Activated CD8-positive, alpha-beta memory T cell treated with anti-CD3 and anti-CD28 coated beads, Interleukin-2, amount 50 U/mL, for 24 hours (primary cell): ENCODE results near the gene SND1.

Source experiments
- DNase-seq: peaks from one replicate; pipeline ENCODE4 v3.0.0-alpha.2; 2020; ENCODE audit errors: extremely low read depth

Gene SND1

DNA sequence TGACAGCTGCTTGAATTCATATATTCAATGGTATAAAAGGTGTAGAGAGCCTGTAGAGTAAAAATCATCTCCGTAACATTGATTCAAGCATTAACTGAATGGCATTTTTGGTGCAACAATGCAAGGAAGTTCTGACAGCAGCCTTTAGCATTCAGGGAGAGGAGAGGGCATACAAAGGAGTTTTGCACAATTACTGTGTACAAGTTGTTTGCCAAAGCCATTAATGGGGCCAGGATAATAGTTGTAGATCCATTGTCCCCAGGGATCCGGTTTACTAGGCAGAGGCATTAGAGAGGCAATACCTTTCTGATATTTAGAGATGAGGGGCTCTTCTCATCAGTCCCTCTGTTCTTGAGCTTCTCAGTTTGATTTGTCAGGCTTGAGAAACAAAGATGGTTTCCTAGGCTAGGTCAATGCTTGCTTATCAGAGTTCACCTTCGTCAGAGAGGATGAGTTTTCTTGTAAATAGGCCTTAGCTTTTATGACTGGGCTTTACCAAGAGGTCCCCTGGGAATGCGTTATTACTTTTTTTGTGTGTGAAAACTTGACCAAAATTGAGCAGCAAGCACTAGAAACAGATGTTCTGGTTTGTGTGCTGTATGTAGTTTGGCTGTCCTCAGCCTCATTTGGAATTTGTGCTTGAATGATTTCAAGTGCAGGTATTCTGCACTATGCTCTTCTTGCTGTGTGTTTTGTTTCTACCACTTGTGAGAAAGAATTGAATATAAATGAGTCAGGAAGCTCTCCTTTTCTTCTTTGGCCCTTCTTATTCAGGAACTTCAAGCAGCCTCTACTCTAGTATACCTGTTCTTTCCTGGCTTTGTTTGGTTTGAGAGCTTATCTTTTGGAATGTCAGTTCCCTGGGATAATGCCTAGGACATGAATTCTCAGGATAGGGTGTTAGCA is 32.0 kb downstream of the SND1 start:
- no peak for DNase-seq

DNA sequence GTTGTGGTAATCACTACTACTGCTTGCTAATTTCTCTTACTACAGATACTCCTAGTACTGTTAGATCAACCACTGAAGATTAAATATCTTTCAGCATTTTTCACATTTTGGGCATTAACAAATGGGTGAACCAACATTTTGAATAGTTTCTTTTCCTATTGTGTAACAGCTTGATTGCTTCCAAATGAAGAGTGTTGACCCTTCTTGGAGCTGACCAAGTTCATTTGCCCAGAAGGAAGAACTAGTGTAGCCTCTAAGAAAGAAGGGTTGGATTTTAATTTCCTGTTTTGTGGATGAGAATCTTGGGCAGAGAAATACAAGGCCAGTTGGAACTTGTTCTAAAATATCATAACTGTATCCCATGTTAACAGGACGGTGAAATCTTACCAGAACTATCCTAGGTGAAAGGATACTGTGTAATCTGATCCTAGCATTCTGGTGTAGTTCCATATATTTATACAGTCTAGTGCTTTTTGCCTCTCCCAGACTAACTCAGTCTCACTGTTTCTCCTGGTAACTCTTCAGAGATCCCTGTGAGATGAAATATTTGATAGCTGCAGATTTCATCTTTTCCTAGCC is 37.3 kb downstream of the SND1 start:
- no peak for DNase-seq

DNA sequence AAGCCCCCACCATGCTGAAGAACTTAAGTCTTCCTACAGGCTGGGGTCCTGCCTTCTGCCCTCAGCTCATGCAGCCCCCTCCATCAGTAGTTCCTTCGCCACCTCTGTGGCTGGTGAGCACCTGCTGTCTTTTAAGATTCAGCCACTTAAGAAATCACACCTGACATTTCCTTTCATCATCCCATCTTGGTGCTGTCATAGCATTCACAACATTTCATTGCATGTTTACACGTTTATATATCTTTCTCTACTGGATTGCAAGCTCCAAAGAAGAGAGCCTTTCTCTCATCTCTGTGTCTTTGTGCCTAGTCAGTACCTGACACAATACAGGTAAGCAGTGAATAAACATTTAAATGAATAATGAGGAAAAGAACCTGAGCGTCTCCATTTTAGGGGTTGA is 38.3 kb downstream of the SND1 start:
- no peak for DNase-seq

DNA sequence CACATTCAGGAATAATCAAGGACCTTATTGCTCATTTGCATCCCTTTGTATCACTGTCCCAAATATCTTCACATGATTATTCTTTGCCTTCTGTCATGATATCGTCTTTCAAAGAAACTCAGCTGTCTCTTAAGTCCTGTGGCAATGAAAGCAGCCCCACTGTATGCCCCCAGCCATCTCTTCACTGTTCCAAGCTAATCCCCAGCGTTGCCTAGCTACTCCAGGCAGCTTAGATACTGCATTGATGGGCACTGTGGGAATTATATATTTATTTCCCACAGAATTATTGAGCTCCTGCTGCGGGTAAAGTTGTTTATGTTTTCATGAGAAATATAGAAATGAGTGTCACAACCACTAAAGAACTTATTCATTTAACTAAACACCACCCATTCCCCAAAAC is 38.8 kb downstream of the SND1 start:
- no peak for DNase-seq

DNA sequence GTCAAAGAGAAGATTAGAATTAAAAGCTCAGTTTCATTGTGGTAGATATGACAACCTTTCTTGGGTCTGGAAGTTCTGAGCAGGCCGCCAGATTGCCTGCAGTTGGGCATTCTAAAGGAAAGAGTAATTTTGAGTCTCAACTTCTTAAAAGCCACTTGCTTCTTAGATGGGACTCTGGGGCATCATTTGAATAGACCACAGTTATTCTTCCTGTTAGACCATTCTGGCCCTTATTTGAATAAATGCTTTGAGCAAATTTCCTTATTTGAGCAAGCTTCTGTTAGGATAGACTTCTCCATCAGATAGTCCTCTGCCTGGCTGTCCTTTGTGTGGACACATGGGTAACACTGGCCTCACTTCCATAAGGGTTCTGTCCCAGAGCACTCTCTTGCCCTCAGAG is 40.2 kb downstream of the SND1 start:
- DNase-seq = no peak

DNA sequence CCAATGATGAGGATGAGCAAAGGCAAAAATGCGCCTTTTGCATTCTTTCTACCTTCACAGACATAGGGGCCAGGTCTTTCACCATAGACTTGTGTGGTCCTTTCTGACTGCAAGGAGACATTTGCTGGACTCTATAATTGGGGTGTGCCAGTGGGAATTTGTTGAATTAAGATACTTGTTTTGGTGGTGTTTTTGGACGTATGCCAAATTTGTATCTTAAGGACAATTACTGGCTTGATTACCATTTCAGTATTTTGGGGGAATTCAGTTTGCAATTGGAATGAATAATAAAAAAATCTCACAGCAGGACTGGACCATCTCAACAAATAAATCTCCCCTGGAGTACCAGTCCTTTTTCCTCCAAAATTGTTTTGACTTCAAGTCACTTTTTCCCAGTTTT is 47.9 kb downstream of the SND1 start:
- no peak for DNase-seq

DNA sequence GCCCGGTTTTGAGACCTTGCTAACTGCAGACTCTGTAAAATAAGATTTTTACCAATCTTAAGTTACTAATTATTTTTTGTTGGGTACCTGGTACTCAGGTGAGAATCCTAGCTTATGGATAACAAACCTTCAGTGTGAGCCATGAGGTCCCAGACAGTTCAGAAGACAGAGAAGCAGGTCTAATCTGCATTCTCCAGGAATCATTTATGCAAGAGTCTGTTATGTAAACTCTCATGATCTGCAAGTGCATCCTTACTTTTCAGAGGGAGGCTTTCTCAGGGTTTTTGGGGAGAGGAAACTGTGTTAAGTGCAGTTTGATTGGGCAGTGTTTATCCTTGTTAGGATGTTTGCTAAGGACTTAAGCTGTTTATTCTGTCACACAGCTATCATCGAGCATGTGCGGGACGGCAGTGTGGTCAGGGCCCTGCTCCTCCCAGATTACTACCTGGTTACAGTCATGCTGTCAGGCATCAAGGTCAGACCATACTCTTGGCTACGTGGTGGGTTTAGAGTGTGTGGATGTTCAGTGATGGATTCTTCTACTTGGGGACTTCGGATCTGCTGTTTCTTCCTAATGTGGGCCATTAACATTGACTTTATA is 50.2 kb downstream of the SND1 start:
- DNase-seq = no peak

DNA sequence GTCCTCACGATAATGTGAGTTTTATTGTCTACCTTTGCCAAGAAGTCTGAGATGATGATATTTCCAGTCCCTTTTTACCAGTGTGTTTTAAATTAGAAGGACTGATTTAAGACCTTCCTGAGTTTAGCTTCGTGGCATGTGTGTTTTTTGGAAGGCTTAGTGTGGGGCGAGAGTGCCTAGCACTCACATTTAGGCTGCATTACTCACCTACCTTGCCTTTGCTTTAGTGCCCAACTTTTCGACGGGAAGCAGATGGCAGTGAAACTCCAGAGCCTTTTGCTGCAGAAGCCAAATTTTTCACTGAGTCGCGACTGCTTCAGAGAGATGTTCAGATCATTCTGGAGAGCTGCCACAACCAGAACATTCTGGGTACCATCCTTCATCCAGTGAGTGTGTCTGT is 50.9 kb downstream of the SND1 start:
- DNase-seq = no peak

DNA sequence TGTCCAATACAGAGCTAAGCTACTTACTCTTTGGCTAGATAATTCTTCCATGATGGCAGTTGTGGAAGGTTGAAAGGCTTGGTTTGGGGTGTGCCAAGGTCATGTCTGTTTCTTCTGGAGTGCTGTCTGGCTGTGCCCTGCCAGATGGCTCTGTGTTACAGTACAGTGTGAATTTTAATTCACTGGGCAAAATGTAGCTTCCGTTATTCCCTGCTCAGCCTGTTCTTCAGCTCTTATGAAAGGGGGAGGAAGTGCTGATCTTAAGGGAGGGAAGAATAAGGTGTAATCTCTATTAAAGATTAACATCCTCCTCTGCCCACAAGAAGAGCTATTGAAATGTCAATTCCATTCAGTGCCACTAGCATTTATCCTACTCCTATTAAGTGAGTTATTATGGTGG is 52.2 kb downstream of the SND1 start:
- DNase-seq = no peak

DNA sequence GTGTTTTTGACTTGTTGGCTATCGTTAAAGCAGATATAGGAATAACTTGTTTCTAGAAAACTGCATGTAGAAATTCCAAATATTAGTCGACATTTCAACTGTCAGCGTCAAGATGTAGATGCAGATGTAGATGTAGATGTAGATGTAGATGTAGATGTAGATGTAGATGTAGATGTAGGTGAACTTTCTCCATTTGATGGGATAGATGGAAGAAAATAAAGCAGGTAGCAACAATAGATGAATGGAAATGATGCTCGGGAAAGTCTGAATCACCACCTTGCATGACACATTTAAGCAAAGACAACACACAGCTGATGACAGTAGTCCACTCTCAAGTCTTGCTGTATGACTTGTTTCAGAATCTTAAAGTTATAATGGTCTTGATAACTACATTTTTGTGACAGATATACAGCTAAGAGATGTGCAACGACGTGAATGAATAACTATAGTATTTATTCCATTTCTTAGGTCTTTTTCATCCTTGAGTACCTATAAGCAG is 53.5 kb downstream of the SND1 start:
- no peak for DNase-seq

DNA sequence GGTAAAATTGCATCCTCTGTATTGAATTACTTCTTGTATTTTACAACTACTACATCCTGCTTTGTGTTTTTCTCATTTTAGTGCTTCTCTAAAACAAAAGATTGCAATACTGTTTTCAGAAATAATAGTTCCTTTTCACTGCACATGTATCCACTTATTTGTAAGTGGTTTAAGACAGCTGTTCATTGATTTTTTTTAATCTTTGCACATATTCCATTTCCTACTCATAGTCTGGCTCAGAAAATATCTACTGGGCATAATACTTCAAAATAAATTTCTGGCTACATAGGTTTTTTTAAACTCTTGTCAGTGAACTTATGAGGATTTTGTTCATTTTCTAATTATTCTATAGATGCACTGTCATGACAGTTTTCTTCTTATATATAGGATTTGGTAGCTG is 54.8 kb downstream of the SND1 start:
- no peak for DNase-seq

DNA sequence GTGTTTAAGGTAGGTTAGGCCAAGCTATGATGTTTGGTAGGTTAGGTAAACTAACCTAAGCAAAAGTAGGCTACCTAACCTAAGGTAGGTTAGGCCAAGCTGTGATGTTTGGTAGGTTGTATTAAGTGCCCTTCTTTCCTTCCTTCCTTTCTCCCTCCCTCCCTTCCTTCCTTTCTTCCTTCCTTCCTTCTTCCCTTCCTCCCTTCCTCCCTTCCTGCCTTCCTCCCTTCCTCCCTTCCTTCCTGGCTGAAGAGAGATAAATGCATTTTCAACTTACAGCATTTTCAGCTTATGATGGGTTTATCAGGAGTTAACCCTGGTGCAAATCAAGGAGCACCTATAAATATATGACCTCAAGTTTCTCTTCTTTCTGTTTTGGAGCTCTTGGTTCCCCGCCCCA is 56.2 kb downstream of the SND1 start:
- DNase-seq = no peak

DNA sequence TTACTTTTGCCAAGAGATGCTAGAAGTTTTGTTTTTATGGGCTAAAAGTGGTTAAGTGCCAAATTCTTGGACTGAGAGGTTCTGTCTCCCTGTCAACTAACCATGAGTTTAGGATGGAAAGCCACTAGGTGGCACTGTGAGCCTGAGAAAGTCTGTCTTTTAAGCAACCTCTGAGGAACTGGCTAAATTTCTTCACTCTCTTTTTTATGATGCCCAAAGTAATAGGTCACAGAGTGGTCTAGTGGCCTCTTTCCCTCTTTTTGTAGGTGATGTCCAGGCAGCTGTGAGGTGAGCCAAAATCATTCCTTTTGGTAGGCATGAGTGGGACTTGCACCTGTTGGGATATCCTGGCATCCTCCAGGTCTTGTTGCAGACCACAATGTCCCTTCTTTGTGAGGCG is 56.8 kb downstream of the SND1 start:
- peak; percentile 20 for DNase-seq

DNA sequence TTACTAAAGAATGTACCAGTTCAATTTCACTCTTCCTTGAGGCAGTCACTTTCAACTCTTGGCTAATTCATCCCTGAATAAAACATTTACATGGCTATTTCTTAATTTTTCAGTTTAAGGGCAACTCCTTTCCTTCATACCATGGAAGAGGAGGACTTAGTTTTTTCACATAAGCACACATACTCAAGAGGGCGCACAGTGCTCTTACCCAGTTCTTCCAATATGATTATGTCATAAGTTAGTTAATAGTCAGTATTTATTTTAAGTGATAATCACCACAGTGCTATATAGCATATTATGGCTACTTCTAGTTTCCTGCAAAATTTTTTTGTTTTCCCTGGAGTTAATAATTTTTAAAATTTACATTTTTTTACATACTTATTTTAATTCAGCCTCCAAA is 58.6 kb downstream of the SND1 start:
- no peak for DNase-seq

DNA sequence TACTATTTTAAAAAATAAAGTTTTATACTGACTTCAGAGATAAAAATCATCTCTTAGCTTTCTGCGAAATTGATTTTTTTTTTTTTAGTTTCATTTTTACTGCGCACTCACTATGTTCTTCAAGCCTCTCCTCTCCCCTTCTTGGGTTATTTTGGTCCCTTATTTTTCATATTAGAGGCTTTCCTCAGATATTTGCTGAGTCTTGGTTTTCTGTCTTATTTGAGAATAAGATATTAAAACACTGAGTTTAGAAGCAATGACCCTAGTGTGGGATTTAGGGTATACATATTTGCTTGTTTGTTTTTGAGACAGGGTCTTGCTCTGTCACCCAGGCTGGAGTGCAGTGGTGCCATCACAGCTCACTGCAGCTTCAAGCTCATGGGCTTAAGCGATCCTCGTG is 59.9 kb downstream of the SND1 start:
- no peak for DNase-seq

DNA sequence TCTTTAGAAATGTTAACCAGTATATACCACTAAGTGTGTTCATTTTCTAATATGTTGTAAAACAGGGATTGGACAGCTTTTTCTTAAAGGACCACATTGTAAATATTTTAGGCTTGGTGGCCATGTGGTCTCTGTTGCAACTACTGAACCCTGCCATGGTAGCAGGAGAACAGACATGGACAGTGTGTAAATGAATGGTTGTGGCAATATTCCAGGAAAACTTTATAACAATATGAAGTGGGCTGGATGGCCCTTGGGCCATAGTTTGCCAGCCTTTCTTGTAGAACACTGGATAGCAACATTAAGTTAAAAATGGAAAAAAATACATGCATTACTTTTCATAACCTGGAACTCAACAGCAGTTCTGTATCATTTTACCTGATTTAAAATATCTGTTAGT is 61.0 kb downstream of the SND1 start:
- DNase-seq = no peak

DNA sequence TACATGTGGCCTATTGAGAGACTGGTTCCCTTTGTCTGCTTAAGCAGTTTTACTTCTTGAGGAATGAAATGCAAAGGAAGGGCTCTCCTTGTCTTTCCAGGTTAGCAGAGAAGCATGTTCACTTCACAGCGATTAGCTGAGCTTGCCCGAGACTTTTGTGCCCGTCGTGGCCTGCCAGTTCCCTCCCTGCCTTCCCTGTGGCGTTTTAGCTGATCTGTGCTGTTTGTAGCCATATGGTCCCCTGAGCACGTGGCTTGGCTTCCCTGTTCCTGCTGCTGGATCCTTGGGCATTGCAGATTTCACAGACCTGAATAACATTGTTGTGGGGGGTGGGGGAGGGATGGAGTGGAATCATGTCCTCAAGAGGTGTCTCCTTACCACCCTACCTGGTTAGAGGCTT is 61.8 kb downstream of the SND1 start:
- no peak for DNase-seq

DNA sequence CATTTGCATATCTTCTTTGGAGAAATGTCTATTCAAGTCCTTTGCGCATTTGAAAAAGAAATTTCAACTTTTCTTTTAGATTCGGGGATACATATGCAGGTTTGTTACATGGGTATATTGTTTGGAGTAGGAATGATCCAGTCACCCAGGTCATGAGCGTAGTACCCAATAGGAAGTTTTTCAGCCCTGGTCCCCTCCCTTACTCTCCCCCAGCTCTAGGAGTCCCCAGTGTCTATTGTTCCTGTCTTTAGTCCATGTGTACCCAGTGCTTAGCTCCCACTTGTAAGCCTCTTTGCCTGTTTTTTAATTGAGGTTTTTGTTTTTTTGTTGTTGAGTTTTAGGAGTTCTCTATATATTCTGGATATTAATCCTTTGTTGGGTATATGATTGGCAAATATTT is 63.3 kb downstream of the SND1 start:
- no peak for DNase-seq

DNA sequence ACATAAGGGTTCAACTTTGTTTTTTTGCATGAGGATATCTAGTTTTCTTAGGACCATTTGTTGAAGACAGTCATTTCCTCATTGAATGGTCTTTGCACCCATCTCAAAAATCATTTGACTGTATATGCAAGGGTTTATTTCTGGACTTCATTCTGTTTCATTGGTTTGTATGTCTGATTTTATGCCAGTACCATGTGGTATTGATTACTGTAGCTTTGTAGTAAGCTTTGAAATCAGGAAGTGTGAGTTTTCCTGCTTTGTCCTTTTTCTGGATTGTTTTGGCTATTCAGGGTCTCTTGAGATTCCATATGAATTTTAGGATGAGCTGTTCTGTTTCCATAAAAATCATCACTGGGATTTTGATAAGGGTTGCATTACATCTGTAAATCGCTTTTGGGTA is 63.9 kb downstream of the SND1 start:
- DNase-seq = no peak

DNA sequence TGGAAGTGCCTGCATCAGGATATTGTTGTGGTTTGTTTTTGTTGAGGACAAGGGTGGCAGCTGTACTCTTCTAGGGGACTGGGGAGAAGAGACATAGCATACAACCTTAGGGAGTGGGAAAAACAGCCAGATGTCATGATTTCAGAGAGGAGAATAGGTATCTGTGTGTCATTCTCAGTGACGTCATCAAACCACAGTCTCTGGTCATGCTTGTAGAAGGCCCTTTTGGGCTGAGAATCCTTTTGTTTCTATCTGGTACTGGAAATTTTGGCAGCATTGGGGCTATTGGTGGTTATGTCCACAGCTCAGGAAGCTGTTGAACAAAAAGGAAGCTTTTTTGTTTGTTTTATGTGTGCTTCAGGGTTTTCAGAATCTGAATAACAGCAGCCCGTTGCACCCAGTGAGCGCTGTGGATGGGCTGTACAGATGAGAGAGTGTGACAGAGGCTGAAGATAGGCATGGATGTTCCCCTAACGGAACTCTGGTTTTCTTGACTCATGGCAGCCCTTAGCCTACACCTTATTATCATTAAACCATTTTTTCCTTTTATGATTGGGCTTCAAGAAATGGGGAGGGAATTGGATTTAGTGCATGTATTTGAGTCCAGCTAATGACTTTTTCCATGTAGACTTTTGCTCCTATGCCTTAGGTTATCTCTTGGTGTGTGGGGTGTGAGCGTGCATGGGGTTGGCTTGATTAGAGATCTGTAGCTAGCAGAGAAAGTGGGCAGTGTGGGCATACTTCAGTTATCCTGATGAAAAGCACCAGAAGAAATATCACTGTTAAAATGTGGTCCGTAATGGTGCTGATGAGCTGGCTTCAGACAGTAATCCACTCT is 65.7 kb downstream of the SND1 start:
- no peak for DNase-seq

DNA sequence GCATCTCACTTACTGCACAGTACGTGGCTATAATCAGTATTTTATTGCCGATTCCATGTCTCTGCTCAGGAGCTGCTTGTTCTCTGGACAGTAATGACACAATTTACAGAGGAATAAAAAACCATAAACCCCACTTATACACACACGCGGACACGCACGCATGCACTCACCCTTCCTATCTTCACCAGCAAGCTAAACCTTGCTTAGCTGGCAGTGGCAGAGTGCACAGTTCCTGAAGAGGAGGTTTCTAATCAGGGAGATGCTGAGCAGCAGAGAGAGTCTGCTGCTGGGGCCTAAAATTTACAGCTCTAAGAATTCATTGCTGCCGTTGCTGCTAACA is 66.3 kb downstream of the SND1 start:
- no peak for DNase-seq

DNA sequence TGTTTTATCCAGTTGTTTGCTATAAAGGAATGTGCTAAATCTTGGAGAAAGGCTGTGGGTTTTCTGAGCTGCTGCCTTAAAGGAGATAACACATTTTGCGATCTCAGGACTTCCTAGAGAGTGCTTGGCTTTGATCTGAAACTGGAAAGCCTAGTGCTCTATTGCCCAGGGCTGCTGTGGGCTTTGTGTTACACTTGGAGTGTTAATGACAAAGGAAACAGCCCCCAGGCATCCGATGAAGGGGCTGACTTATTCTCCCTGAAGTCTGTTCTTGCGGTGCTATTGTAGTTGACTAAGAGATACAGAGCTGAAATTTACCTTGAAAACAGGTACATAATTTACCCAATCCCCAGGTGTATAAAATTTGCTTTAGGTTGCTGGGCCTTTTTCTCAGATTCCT is 74.5 kb downstream of the SND1 start:
- no peak for DNase-seq
